ENCODE results near the gene CCDC124.

The CCDC124 gene

DNA sequence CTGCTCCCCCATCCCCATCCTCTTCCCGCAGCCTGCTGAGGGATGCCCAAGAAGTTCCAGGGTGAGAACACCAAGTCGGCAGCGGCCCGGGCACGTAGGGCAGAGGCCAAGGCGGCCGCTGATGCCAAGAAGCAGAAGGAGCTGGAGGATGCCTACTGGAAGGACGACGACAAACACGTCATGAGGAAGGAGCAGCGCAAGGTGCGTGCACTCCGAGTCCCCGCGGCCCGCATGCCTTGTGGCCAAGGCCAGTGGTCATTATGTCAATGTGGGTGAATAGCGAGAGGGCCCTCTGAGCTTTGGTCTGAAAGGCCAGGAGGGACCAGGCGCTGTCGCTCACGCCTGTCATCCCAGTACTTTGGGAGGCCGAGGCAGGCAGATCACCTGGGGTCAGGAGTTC lies 3.6 kb downstream of the CCDC124 start:
- H3K4me3 ChIP-seq (replicated peaks in 1 of 2; ENCODE audit: low read depth in 2 of 2, low read length in 2 of 2) = no peak overlapping the region
- no peak for DNase-seq (ENCODE audit: low read depth in 2 of 2)
- TF ChIP-seq, protein P1, sequence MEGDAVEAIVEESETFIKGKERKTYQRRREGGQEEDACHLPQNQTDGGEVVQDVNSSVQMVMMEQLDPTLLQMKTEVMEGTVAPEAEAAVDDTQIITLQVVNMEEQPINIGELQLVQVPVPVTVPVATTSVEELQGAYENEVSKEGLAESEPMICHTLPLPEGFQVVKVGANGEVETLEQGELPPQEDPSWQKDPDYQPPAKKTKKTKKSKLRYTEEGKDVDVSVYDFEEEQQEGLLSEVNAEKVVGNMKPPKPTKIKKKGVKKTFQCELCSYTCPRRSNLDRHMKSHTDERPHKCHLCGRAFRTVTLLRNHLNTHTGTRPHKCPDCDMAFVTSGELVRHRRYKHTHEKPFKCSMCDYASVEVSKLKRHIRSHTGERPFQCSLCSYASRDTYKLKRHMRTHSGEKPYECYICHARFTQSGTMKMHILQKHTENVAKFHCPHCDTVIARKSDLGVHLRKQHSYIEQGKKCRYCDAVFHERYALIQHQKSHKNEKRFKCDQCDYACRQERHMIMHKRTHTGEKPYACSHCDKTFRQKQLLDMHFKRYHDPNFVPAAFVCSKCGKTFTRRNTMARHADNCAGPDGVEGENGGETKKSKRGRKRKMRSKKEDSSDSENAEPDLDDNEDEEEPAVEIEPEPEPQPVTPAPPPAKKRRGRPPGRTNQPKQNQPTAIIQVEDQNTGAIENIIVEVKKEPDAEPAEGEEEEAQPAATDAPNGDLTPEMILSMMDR (IDR thresholded peaks at IDR 0.05; ENCODE audit: low read depth, low read length) = no peak

DNA sequence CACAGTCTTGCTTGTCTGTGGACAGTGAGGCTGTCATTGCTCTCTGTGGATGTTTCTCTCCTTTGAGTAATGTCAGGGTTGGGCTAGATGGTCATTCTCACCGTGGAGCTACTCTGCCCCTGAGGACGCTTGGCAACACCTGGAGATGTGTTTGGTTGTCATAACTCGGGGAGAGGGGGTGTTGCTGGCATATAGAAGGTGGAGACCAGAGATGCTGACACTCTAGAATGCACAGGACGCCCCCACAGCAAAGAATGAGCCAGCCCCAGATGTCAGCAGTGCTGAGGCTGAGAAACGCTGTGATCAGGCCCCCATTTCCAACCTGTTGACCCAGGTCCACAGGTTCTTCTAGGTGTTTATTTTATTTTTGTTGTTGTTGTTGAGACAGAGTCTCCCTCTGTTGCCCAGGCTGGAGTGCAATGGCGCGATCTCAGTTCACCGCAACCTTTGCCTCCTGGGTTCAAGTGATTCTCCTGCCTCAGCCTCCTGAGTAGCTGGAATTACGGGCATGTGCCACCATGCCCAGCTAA lies 4.6 kb downstream of the CCDC124 start:
- no peak overlapping the region for H3K4me3 ChIP-seq (replicated peaks in 1 of 2; ENCODE audit: low read depth in 2 of 2, low read length in 2 of 2)
- TF ChIP-seq, protein P1 (IDR thresholded peaks at IDR 0.05; ENCODE audit: low read depth, low read length) = no peak
- no peak for DNase-seq (ENCODE audit: low read depth in 2 of 2)

DNA sequence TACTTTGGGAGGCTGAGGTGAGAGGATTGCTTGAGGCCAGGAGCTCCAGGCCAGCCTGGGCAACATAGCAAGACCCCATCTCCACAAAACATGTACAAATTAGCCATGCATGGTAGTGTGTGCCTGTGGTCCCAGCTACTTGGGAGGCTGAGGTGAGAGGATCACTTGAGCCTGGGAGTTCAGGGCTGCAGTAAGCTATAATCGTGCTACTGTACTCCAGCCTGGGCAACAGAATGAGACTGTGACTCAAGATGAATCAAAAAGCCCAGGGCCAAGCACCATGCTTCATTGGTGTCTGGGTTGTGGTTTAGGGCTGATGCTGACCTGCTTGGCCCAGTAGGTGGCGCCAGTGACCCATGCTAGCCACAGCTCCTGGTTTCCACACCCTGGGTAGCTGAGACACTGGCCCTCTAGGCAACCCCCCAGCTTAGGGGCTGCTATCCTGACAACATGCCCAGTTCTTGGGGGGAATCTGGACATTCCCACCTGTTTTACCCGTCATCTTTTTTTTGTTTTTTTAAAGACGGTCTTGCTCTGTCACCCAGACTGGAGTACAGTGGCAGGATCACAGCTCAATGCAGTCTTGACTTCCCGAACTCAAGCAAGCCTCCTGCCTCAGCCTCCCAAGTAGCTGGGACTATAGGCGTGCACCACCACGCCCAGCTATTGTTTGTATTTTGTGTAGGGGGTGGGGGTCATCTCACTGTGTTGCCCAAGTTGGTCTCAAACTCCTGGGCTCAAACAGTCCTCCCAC lies 5.5 kb downstream of the CCDC124 start:
- peak; percentile 80 to 94 for DNase-seq (ENCODE audit: low read depth in 2 of 2)
- no peak overlapping the region for H3K4me3 ChIP-seq (replicated peaks in 1 of 2; ENCODE audit: low read depth in 2 of 2, low read length in 2 of 2)
- TF ChIP-seq, protein P1 (IDR thresholded peaks at IDR 0.05; ENCODE audit: low read depth, low read length) = peak; percentile 99

DNA sequence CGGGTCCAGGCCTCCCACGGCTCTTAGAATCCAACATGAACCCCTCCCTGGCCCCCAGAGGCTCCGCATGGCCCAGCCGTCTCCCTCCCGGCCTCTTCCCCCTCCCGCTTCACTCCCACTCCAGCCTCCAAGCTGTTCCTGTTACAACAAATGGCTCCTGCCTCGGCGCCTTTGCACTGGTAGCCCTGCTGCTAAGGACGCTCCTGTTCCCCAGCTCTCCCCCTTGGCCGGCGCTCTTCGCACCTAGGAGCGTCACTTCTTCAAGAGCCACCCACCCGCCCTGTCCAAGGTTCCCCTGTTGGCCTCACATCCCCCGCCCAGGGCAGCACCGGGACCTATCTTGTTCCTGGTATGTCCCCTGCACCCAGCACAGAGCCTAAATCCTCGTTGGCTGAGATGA lies 9.4 kb downstream of the CCDC124 start:
- DNase-seq (ENCODE audit: low read depth in 2 of 2) = no peak
- TF ChIP-seq, protein P1 (IDR thresholded peaks at IDR 0.05; ENCODE audit: low read depth, low read length) = no peak
- H3K4me3 ChIP-seq (replicated peaks in 1 of 2; ENCODE audit: low read depth in 2 of 2, low read length in 2 of 2) = no peak overlapping the region

DNA sequence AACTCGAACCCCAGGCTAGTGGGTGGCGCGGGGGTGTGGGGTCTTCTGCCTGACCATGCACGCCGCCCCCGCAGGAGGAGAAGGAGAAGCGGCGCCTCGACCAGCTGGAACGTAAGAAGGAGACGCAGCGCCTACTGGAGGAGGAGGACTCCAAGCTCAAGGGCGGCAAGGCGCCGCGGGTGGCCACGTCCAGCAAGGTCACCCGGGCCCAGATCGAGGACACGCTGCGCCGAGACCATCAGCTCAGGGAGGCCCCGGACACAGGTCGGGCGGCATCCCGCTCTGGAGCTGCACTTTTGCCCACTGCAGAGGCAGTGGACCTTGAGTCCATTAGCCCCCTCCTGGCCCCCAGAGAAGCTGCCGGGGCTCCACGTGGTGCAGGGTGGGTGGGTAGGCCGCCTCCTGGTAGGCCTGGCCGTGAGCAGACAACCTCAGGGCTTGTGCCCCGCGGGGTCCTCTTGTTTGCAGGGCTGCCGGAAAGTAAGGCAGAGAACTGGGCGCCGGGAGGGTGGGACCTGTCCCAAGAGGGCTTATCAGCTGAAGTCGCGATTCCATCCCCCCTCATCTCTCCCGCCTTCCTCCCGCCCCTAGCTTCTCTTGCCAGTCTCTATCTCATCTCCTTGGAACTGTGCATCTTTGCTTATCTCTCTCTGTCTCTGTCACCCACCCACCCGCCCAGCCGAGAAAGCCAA lies 9.9 kb downstream of the CCDC124 start:
- no peak for DNase-seq (ENCODE audit: low read depth in 2 of 2)
- no peak overlapping the region for H3K4me3 ChIP-seq (replicated peaks in 1 of 2; ENCODE audit: low read depth in 2 of 2, low read length in 2 of 2)
- TF ChIP-seq, protein P1 (IDR thresholded peaks at IDR 0.05; ENCODE audit: low read depth, low read length) = no peak

DNA sequence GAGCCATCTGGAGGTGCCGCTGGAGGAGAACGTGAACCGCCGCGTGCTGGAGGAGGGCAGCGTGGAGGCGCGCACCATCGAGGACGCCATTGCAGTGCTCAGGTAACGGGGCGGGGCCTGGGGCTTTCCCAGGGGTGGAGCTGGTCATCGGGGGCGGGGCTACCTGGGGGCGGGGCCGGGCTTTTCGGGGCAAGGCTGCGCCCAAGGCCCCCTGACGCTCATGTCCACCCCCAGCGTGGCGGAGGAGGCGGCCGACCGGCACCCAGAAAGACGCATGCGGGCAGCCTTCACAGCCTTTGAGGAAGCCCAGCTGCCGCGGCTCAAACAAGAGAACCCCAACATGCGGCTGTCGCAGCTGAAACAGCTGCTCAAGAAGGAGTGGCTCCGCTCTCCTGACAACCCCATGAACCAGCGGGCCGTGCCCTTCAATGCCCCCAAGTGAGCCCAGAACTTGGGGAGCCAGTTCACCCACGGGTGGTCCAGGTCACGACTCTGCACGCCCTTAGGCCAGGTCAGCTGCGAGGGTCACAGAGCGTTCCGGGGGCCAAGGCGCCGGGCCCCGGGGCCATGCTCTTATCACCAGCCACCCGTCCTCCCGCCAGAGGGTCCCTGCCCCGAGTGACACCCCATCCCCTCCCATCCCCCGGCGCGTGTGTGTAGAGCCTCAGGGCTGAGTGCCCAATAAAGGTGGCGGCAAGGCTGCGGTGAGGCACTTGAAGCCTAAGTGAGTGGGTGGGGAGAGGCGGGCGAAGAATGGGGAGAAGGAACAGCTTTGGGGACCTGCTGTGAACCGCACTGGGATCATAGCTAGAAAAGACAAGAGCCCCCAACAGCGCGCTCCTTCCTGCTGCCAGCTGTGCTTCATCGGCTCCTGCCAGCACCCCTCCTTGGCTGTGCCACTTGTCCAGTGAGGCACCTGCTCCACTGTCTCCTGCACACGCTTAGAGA lies 10.7 kb downstream of the CCDC124 start:
- no peak overlapping the region for H3K4me3 ChIP-seq (replicated peaks in 1 of 2; ENCODE audit: low read depth in 2 of 2, low read length in 2 of 2)
- TF ChIP-seq, protein P1 (IDR thresholded peaks at IDR 0.05; ENCODE audit: low read depth, low read length) = no peak
- no peak for DNase-seq (ENCODE audit: low read depth in 2 of 2)
